ENCODE measurements around the gene CIBAR2.

GRCh38 chr16:85072947-85073346 lies 39.3 kb downstream of the CIBAR2 start:
- TF ChIP-seq EZH2phosphoT487 (IDR thresholded peaks at IDR 0.05; ENCODE audit: insufficient read depth, low read depth): no peak
- no peak for TF ChIP-seq EZH2 (IDR thresholded peaks at IDR 0.05; ENCODE audit: insufficient read depth, poor library complexity, severe bottlenecking)
